Dedifferentiated amniotic fluid mesenchymal stem cell (primary cell): ENCODE results near the gene CPA1.

ENCODE experiments used
- DNase-seq: peaks from one replicate; pipeline ENCODE4 v3.0.0-alpha.2; 2016; ENCODE audit errors: extremely low spot score

Gene CPA1

DNA sequence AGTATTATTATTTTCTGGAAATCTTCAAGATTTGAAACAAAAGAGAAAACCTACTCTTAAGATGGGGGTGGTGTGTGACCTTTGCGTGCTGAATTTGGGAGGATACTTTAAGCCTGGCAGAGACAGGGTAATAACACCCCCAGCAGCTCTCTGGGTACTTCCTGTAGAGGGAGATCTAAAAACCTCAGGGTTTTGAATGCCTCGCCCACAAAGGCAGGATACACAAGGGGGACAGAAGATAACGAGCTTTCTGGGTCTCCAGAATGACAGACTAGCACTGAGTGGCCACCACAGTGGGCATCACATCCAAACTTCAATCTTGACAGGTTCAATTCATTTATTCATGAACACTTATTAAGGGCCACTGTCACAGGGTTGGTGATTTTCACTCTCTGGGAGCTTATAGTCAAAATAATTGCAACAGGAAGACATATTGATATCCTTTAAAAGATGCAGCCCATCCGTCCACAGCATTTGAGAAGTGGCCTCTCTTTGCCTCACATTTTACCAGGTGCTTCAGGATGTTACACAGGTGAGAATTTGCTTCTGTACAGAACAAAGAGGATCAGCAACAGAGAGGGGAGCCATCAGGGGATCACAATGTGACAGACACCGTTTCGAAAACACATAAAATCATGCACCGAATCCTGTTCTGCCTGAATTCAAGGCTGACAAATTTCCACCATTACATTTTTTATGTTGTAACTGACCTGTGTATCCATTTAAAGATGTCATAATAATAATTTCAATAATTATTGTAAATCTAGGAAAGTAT, 14.3 kb downstream of the CPA1 start:
- DNase-seq, result no peak

DNA sequence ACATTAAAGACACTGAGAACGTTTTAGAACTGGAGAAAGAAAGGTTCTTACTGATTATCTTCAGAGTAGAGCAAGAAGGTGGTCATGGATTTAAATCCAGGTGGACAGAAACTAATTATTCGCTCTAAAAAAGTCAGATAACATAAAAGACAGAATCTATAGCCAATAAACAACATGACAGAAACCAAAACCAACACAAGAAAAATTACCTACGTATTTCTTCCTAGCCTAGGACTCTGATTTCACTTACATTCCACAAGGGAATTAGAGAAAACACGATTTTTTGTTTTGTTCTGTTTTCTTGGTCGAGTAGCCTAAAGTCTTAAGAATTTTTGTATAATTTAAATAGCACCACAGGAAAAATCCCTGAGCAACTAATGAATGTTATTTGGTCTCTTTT, 15.1 kb downstream of the CPA1 start:
- no peak for DNase-seq

DNA sequence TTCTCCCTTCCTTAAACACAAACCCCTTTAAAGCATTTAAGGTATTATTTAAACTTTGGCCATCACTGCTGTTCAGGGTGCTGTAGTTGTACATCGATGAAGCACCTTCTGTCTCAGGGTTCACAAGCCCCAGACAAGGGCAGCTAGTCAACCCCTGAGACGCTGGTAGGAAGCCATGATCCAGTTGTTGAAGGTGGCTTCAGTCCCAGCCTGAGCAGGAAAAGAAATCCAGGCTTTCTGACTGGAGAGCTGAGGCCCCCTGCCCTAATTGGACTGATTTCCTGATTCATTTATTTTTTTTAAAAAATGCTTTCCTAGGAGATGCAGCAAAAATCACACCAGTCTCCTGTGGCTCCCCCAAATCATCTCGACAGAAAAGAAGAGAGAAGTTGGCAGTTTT, 15.8 kb downstream of the CPA1 start:
- DNase-seq, result no peak

DNA sequence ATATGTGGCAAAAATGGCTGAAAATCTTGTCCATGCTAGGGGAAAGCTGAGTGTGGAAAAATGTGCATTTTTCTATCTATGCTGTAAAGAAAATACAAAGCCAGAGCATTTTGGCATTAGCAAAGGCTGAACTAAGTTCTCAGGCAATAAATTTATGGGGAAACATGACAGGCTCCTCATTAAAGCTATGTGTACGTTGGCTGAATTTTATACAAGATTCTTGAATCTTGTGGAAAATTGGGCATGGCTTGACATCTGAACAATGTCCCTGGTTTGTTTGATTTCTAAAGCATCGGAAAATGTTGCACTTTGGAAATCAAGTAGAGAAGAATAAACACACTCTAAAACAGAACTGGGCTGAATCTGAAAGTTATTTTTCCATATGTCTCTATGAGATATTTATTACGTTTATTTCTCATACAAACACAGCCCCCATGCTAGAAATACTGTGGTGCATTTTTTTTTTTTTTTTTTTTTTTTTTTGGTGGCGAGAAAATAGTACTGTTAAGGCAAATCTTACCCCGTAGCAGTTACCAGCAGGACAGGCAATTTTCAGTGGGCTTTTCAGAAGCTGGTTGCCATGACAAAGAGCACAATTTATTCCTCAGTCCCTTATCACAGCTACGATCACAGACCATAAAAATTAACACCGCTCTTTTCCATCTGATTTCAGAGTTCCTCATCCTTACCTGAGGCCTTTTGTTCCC, 16.9 kb downstream of the CPA1 start:
- DNase-seq, result no peak

DNA sequence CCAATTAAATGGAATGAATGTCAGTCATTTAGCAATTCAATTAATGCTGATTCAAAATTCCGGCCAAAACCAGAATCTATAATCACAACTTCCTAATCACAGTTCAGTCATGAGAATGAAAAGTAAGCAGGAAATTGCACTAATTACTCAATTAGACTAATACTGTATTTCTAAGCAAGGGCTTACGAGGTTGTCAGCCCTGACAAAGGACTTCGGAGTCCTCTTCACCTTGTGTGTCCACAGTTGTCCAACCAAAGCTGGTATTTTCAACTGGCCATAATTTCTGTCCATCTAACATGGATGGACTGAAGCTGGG, 17.4 kb downstream of the CPA1 start:
- no peak for DNase-seq

DNA sequence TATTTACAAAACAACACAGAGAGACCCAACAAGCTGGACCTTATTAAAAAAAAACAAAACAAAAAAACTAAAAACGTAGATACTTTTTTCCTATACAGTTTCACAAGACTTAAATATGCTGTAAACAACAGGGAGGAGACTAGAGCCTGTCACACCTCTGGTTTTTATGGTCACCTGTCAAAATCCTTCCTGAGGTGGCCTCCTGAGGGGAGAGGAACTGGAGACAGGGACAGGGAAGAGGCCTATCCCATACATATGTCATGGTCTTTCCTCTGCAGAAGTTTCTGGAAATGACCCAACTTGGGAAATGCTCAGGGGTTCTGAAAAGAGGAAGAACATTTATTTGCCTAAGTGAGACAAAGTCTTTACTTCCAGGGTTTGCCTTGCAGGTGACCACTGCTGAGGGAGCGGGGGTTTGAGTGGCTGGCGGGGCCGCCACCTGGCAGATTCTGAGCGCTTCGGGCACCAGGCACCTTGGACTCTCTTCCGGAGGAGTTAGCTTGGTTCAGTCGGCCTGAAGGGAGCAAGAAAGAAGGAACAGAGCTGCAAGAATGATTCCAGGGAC, 18.3 kb downstream of the CPA1 start:
- DNase-seq, result no peak

DNA sequence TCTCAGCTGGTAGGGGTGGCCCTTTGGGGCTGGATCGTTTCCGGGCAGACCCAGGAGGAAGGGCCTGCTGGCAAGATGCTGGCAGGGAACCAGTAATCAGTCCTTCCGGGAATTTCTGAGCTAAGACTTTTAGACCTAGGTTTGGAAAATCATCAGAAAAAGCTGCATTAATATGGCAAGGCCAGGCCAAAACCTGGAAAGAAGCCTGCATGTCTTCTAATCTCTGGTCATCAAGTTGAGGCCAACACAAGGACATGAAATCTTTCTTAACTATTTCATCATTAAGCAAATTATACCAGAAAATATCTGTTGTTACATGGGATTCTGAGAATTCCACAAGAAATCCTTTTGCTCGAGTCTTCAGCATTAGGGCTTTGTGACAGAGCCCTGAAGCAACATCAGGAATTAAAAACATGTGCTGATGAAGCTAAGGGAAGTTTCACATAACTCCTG, 19.9 kb downstream of the CPA1 start:
- peak; percentile 97 for DNase-seq

DNA sequence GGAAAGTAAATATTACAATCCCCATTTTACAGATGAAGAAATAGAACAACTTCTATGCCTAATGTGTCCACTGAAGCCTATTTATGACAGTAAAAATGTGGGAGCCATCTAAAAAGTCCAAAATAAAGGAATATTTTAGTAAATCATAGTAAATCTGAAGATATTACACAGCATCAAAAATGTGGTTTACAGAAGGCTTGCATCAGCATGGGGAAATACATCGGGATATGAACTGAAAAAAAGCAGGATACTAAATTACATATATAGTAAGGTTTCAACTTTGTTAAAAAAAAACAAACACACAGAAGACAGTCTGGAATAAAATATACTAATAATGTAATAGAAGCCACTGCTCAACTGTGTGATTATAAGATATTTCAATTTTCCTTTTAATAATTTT, 20.8 kb downstream of the CPA1 start:
- peak; percentile 91 for DNase-seq

DNA sequence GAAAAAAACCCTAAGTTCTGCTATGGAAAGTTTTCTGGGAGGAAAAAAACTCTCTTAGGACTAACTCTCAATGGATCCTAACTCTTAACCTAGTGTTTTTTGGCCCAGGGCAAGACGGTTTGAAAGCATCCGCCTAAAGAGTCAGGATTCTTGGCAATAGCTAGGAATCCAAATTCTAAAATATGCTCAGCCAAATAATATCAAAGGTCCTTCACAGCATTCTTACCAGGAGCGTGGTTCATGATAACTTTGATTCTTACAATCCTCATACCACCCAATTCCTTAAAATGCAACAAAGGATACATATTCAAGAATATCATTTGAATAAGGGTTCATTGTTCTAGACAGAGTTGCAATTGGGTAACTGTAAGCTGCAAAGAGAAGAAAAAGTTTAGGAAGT, 21.3 kb downstream of the CPA1 start:
- DNase-seq, result peak; percentile 27

DNA sequence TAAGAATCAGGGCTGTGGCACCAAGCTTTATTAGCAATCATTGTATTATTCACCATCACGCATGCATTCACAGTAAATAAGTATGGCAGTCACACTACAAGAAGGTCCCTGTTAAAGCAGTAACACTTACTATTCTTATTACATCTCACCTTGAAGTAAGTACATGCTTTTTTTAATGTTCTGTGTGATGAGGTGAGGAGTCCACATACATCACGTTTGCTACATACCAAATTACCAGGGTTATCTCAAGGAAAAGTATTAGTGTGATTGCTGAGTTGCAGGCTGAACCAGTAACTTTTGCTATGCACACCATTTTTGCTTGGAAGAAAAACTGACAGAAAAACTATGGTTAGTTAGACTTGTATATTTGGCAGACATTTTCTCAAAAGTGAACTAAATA, 24.7 kb downstream of the CPA1 start:
- no peak for DNase-seq

DNA sequence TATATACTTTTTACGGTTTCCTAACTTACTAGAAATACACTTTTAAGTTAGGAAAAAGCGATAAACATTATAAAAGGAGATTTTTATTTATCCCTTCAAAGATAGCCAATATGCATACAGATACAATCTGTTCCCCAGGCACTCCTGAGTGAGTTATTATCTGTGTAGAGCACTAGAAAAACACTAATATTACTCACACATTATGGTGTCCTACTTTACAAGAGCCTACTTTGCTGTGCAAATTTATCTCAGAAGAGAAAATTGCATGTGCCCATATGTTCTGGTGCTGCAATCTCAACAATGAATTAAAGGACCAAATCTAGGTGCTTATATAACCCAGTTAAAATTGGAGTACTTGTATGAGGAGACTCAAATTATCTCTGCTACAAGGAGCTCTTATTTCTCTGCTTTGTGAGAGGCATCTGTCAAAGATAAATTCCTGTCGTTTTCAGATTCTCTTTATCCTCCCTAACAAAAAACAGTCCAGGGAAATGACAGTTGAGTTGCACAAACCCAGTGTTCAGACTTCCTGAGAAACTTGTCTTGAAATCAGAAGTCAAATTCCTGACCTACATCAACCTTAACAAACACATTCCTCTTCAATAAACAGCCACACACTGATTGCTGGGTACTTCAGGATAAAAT, 28.9 kb downstream of the CPA1 start:
- DNase-seq, result no peak

DNA sequence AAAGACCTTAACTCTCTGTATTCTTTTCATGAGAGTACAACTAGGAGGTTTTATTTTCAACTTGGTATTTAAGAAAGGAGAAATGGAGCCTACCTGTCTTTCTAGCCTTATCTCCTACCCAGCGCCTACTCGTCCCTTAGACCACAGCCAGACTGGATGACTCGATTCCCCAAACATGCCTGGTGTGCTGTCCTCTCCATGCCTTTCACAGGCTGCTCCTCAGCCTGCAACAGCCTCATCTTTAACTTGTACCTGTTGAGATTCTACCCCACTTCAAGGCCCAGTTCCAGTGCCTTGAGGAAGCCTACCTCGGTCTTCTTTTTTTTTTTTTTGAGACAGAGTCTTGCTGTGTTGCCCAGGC, 29.4 kb downstream of the CPA1 start:
- no peak for DNase-seq

DNA sequence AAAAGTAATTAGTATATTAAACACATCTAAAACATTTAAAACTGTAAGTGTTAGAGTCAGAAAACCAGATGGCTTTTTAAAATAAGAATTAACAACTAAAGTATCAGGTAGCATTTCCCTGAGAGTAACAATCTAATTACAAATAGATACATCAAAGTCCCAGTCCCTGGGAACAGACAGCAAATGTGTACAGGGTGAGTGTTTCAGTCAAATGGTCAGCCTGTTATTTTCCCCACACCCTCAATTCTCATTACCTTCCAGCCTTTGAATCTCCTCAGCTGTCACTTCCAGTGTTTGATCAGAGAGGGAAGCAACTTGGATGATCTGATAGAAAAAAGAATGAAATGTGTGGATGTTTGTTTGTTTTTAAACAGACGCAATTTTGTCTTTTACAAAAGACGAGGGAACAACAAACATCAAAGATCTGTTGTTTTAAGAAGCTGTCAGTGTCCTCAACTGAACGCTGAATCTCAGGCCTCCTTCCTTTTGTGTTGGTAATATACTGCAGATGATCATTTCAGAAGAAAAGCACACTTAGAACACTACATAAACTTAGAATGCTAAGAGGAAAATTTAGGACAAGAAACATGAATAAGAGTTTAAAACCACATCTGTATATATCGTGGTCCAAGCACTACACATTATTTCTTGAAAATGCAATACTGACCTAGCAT, 30.7 kb downstream of the CPA1 start:
- no peak for DNase-seq

DNA sequence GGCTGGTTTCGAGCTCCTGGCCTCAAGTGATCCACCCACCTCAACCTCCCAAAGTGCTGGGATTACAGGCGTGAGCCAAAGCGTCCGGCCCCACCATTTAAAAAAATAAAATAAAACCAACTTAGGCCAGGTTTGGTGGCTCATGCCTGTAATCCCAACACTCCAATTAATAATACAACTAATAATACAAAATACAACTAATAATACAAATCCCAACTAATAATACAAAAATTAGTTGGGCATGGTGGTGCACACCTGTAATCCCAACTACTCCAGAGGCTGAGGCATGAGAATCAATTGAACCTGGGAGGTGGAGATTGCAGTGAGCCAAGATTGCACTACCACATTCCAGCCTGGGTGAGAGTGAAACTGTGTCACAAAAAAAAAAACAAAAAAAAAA, 32.9 kb downstream of the CPA1 start:
- DNase-seq, result no peak

DNA sequence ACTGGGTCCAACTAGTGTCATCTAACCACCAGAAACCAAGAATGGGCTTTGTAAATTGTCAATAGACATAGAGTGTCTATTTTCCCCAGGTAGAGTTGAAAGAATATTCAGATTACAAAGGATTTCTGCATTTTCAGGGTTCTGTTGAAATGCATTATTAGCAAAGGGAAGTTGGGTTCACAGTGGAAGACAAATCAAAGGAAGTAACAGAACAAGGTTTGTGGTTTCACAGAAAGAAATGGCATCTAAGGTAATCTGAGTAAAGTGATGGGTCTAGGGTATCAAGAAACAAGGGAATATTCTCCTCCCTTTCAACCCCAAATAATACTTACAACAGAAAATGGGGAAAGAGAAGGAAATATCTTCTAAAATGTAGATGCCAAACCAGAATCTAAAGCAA, 34.7 kb downstream of the CPA1 start:
- no peak for DNase-seq

DNA sequence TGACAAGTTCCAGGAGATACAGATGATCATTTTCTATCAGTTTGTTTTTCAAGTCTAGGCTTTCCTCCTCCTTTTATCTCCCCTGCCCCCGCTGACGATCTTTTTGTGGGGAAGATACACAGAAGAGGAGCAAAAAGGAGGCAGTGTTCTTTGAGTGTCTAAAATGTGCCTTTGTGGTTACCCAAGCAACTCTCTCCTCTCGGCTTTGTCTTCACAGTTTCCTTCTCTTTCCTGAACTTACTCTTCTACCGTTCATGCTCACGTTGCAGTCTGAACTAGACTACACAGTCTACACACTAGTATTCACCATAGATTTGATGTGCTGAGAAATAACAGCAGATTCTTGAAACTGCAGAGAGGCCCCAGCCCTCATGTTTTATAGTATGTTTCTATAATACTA, 36.9 kb downstream of the CPA1 start:
- no peak for DNase-seq

DNA sequence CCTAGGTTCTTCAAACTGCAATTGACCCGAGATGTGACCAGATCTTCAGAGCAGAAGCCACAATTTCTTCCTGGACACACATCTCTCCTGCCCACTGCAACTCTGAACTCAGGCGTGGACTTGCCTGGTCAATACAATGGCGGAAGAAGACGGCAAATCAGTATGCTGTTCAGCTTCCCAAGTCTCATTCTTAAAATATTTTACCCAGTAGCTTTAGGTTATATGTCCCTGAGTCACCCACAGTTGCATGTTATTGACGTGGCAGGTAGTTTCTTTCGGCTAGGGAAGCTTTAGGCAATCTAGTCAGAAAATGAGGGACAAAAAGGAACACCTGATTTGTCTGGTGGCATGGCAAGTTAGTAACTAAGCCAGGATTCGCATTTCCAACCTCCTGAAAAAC, 38.0 kb downstream of the CPA1 start:
- DNase-seq, result no peak

DNA sequence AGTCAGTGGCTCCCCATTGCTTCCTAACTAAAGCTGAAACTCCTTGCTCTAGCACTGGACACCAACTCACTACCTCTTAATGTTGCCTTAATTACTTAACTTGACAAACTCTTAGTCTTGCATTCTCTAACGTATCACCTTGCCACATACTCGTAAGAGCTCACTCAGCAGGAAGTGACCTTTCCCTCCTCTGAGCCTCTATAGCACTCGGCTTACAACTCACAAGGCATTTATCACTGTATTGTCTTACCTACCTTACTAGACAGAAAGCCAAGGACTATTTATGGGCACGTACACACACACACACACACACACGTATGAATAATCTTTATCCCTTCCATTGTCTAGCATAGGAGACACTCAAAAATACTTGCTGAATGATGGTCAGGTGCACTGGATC, 39.4 kb downstream of the CPA1 start:
- DNase-seq, result no peak

DNA sequence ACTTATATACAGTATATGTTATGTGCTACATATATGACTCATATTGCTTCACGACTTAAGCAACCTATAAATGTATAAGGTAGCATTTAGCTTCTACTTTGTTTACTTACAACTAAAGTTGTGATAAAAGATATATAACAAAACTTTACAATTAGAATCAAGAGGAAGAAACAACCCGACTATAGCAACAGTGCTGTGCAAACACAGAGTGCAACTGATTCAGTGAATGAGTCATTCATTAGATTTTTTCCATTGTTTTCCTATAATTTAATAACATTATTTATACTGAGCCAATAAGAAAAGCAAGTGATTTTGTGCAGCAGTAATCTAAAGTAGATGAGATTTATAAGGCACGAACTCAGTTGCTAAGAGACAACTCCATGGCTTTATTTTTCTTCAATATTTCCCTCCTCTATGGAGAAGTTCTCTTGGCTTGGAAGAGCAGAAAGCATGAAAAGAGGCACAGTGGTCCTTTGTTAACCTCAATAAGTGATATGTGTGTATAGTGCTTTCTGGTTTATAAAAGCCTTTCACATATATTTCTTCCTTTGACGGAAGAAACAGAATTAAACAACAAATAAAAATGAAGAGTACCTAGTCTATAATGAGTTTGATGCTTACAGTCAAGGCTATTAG, 40.8 kb downstream of the CPA1 start:
- no peak for DNase-seq

DNA sequence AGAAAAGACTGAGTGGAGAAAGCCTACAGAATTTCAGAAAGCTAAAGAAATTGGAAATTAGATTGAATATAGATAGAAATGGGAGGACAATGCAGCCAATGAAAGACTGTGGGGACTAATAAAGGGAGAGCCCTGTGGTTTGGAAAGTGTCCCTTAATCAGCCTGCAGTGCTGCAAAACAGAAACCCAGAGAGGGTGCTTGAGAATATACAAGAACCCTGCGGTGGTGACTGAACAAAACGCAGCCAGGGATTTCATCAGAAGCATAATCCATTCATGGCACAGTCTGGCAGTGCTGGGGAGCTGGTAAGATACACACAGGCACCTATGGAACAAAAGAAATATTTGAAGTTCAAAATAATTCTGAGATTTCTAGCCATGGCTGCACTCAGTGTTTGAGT, 41.4 kb downstream of the CPA1 start:
- DNase-seq, result no peak

DNA sequence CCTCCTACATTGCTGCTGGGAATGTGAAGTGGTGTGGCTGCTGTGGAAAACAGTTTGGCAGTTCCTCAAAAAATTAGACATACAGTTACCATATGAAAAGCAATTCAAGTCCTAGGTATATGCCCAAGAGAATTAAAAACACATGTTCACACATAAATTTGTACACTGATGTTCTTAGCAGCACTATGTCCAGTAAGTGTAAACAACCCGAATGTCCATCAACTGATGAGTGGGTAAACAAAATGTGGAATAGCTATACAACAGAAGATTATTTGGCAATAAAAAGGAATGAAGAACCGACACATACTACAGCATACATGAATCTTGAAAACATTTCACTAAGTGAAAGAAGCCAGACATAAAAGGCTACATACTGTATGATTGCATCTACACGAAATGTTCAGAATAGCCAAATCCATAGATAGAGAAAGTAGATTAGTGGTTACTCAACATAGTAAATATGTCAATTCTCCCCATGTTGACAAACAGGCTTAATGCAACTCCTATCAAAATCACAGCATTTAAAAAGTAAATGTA, 43.3 kb downstream of the CPA1 start:
- DNase-seq, result no peak

DNA sequence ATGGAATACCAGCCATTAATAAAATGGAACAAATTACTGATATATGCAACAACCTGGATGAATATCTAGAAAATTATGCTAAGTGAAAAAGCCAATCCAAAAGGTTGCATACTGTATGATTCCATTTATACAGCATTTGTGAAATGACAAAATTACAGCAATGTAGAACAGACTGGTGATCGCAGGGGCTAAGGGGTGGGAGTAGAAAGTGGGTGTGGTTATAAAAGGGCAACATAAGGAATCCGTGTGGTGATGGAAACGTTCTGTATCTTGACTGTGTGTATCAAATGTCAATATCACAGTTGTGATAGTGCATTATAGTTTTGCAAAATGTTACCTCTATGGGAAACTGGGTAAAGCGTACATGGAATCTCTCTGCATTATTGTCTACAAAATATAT, 45.5 kb downstream of the CPA1 start:
- DNase-seq, result no peak
